Loucy (cell line): ENCODE data around the gene GNB3.

ENCODE experiments used
- H2AFZ ChIP-seq: fragments of 200-600 bp; sonication (generic); 2 replicates; pipeline ENCODE4 v1.6.0; 2016; ENCODE audit warnings: antibody characterized with exemption, mild to moderate bottlenecking, low read length, moderate library complexity
- H3F3A ChIP-seq: fragments of 200-600 bp; 2 replicates; pipeline ENCODE4 v1.6.0; 2016; ENCODE audit warnings: antibody characterized with exemption, low read depth, mild to moderate bottlenecking
- H3K27me3 ChIP-seq: fragments of 200-600 bp; sonication (generic); 2 replicates; pipeline ENCODE4 v1.6.1; 2014; ENCODE audit warnings: low read length, mild to moderate bottlenecking; ENCODE audit not compliant: insufficient read depth, poor library complexity, severe bottlenecking
- H3K36me3 ChIP-seq: fragments of 200-600 bp; sonication (generic); 2 replicates; pipeline ENCODE4 v1.6.1; 2016; ENCODE audit warnings: low read length; ENCODE audit not compliant: insufficient read depth
- H3K4me1 ChIP-seq: fragments of 200-600 bp; sonication (generic); 2 replicates; pipeline ENCODE4 v1.5.1; 2014; ENCODE audit warnings: low read length, mild to moderate bottlenecking; ENCODE audit not compliant: insufficient read depth, poor library complexity, severe bottlenecking
- H3K4me2 ChIP-seq: fragments of 200-600 bp; sonication (generic); 2 replicates; pipeline ENCODE4 v1.6.0; 2014; ENCODE audit warnings: antibody characterized with exemption, low read length, low read depth, mild to moderate bottlenecking; ENCODE audit not compliant: poor library complexity, severe bottlenecking
- H3K4me3 ChIP-seq: fragments of 200-600 bp; sonication (generic); 2 replicates; pipeline ENCODE4 v1.5.1; 2014; ENCODE audit warnings: low read length, mild to moderate bottlenecking, mixed read lengths; ENCODE audit not compliant: poor library complexity, severe bottlenecking
- H3K79me2 ChIP-seq: fragments of 200-600 bp; sonication (generic); 2 replicates; pipeline ENCODE4 v1.6.1; 2014; ENCODE audit warnings: low read length; ENCODE audit not compliant: insufficient read depth
- H3K9ac ChIP-seq: fragments of 200-600 bp; sonication (generic); 2 replicates; pipeline ENCODE4 v1.6.0; 2014; ENCODE audit warnings: mild to moderate bottlenecking, low read depth, low read length, moderate library complexity; ENCODE audit not compliant: poor library complexity, severe bottlenecking
- H3K9me2 ChIP-seq: fragments of 200-600 bp; sonication (generic); replicated peaks from 2 replicates; pipeline ENCODE4 v1.6.1; 2016; ENCODE audit warnings: low read depth, low read length, mixed read lengths
- H3K9me3 ChIP-seq: fragments of 200-600 bp; sonication (generic); 2 replicates; pipeline ENCODE4 v1.6.1; 2014; ENCODE audit warnings: mild to moderate bottlenecking, antibody characterized with exemption, low read length, low read depth; ENCODE audit not compliant: insufficient read depth
- H4K20me1 ChIP-seq: fragments of 200-600 bp; sonication (generic); 2 replicates; pipeline ENCODE4 v1.6.0; 2014; ENCODE audit warnings: antibody characterized with exemption, low read length, mild to moderate bottlenecking; ENCODE audit not compliant: insufficient read depth, poor library complexity, severe bottlenecking
- EZH2phosphoT487 ChIP-seq: fragments of 200-600 bp; IDR thresholded peaks from 2 replicates; pipeline ENCODE4 v1.6.1; 2018; ENCODE audit warnings: antibody characterized with exemption, mild to moderate bottlenecking, moderate library complexity, borderline replicate concordance
- TF ChIP-seq, protein P1 (sequence below): fragments of 200-600 bp; sonication (generic); conservative IDR thresholded peaks from 2 replicates; pipeline ENCODE4 v1.5.1; 2014; ENCODE audit warnings: mild to moderate bottlenecking, antibody characterized with exemption, low read length

Gene GNB3

GRCh38 chr12:6850796-6851152 is 10.0 kb downstream of the GNB3 start:
- Histone ChIP-seq H3K79me2 (peaks cover 68% of the 10 kb centered on the region), H3K9me3 (no peaks in the 10 kb centered on the region), H3K9me2 (no peaks in the 10 kb centered on the region), H3K4me1 (peaks cover 42% of the 10 kb centered on the region), H3F3A (peaks cover 4% of the 10 kb centered on the region), H3K36me3 (peaks cover 32% of the 10 kb centered on the region; the same call in 1 of the 2 replicates), H3K27me3 (no peaks in the 10 kb centered on the region), H3K4me2 (peak overlapping the region; percentile 90), H2AFZ (no peak overlapping the region), H3K9ac (peak overlapping the region; percentile 95), H3K4me3 (peak overlapping the region; percentile 82), H4K20me1 (peaks cover 24% of the 10 kb centered on the region)
- no peak for TF ChIP-seq EZH2phosphoT487

GRCh38 chr12:6851153-6851920 is 10.6 kb downstream of the GNB3 start, which contains the start of gene CDCA3:
Gene CDCA3 (minus strand): TSS chr12:6851286. CDS start chr12:6850952, 334 bp downstream.
- Histone ChIP-seq H3K36me3 (peaks cover 32% of the 10 kb centered on the region; the same call in 1 of the 2 replicates), H3K9ac (peak within 1 kb of the TSS; percentile 95), H3K9me3 (no peaks in the 10 kb centered on the region), H3K79me2 (peaks cover 69% of the 10 kb centered on the region), H3K4me3 (peak within 1 kb of the TSS; percentile 82), H2AFZ (peak within 1 kb of the TSS; percentile 71), H3K4me1 (peaks cover 42% of the 10 kb centered on the region), H4K20me1 (peaks cover 24% of the 10 kb centered on the region), H3K4me2 (peak within 1 kb of the TSS; percentile 90), H3K27me3 (no peaks in the 10 kb centered on the region), H3F3A (peaks cover 4% of the 10 kb centered on the region), H3K9me2 (no peaks in the 10 kb centered on the region)
- TF ChIP-seq, protein P1, sequence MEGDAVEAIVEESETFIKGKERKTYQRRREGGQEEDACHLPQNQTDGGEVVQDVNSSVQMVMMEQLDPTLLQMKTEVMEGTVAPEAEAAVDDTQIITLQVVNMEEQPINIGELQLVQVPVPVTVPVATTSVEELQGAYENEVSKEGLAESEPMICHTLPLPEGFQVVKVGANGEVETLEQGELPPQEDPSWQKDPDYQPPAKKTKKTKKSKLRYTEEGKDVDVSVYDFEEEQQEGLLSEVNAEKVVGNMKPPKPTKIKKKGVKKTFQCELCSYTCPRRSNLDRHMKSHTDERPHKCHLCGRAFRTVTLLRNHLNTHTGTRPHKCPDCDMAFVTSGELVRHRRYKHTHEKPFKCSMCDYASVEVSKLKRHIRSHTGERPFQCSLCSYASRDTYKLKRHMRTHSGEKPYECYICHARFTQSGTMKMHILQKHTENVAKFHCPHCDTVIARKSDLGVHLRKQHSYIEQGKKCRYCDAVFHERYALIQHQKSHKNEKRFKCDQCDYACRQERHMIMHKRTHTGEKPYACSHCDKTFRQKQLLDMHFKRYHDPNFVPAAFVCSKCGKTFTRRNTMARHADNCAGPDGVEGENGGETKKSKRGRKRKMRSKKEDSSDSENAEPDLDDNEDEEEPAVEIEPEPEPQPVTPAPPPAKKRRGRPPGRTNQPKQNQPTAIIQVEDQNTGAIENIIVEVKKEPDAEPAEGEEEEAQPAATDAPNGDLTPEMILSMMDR = no peak
- TF ChIP-seq EZH2phosphoT487 = no peak

GRCh38 chr12:6851921-6852650 is 11.4 kb downstream of the GNB3 start, which contains the start of gene USP5:
Gene USP5 (plus strand): TSS chr12:6852150. CDS start chr12:6852180, 30 bp downstream.
- H3K9me3 ChIP-seq = no peaks in the 10 kb centered on the region

More at GRCh38 chr12:6851921-6852650, 11.4 kb downstream of the GNB3 start, which contains the start of gene USP5:
- peaks cover 42% of the 10 kb centered on the region for H3K4me1 ChIP-seq
- peaks cover 24% of the 10 kb centered on the region for H4K20me1 ChIP-seq
- peak within 1 kb of the TSS; percentile 71 for H2AFZ ChIP-seq
- peaks cover 4% of the 10 kb centered on the region for H3F3A ChIP-seq
- H3K9me2 ChIP-seq = no peaks in the 10 kb centered on the region
- no peak for TF ChIP-seq EZH2phosphoT487
- TF ChIP-seq, protein P1 = no peak
- peaks cover 62% of the 10 kb centered on the region for H3K79me2 ChIP-seq
- H3K4me2 ChIP-seq = peak within 1 kb of the TSS; percentile 90
- H3K4me3 ChIP-seq = peak within 1 kb of the TSS; percentile 82
- H3K9ac ChIP-seq = peak within 1 kb of the TSS; percentile 95
- H3K27me3 ChIP-seq = no peaks in the 10 kb centered on the region
- H3K36me3 ChIP-seq = peaks cover 32% of the 10 kb centered on the region; the same call in 1 of the 2 replicates
